NCI-H2107 treated with DMSO at 0.1 percent for 48 hours (cell line): ENCODE measurements around the gene SLC6A20.
A peak's percentile ranks its signal among the peaks of the same experiment; 100 is the strongest.

Source experiments
- DNase-seq: peaks from one replicate; lab custom pipeline; 2025; ENCODE audit not compliant: unreplicated experiment; lab: John Stamatoyannopoulos, UW

Gene SLC6A20, protein sequence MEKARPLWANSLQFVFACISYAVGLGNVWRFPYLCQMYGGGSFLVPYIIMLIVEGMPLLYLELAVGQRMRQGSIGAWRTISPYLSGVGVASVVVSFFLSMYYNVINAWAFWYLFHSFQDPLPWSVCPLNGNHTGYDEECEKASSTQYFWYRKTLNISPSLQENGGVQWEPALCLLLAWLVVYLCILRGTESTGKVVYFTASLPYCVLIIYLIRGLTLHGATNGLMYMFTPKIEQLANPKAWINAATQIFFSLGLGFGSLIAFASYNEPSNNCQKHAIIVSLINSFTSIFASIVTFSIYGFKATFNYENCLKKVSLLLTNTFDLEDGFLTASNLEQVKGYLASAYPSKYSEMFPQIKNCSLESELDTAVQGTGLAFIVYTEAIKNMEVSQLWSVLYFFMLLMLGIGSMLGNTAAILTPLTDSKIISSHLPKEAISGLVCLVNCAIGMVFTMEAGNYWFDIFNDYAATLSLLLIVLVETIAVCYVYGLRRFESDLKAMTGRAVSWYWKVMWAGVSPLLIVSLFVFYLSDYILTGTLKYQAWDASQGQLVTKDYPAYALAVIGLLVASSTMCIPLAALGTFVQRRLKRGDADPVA

DNA sequence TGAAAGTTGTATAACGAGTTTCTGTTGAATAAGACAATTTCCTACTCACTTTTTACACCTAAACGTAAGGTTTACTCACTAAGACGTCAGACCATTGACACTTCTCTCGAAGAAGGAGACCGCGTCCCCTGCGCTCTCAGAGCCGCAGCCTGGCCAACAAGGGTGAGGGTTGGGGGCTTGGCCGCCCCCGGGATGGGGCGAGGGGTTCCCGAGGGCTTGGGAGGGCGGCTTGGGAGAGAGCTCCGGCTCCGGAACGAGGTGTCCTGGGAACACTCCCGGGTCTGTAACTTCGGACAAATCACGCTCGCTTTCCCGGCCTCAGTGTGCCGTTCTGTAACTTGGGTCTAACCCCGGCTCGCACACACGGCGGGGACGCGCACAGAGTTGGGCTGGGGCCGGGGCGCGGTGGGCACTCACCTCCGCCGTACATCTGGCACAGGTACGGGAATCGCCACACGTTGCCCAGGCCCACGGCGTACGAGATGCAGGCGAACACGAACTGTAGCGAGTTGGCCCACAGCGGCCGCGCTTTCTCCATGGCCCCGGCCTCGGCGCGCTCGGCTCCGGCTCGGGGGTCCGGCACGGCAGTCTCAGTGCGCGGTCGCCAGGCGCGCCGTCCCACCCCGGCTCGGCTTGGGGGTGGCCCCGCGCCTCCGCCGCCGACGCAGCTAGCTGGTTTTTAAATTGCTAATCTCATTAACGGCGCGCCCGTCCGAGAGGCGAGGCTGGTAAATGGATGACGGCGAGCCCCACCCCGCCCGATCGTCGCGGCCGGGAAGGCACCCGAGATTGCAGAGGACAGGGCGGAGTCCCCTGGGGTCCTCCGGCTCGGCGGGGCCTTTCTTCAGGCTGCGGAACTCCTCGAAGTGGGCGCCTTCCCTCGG lies at the start of gene SLC6A20:
TSS of gene SLC6A20 (minus strand) at position 655 of the 884 bp plus-strand sequence. CDS start at position 538, 117 bp downstream.
- no peak for DNase-seq

DNA sequence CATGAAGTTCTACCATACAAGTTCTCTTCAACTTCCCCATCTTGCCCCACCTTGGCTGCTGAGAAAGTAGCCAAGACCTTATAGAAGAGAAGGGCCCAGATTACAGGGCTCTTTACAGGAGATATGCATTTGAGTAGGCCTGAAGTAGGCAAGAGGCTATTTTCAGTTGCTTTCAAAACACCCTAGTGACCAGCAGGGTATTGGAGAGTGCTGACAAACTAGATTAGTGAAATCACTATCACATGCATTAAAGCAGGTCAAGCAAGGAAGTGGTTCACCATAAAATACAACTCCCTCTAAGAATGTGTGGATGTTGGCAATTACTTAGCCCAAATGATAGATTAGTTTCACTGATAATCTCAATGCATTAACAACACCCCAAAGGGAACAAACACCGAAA lies 48.3 kb upstream of the SLC6A20 start:
- no peak for DNase-seq

DNA sequence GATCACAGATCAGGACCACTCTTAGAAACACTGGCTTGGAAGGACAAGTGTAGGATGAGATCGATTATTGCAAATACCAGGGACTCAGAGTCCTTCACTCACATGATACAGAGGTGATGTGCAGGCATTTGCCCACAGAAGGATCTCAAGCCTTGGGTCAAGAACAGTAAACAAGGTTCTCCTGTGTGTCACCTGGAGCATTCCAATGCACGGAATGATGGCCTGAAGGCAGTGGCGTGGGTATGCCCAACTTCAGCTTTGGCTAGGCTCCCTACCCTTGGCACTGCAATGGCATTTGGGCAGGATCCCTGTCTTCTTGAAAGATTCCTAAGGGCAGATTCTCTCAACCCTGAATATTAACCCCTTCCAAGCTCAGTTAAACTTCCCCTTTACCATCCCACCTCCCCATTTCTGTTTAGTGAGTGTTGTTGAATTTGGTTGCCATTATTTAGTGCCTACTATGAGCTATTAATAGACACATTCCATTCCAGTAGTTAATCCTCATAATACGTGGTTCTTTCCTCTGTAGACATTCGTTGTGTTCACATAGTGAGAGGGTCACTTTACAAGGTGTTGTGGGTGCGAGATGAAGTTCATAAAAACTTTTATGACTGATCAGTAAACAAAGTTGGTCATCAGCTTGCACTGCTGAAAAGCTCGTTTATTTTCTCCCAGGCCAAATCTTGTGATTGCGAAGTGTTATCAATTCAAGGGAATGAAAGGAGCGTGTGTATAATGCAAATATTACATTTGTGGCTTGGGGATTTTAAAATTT lies 46.7 kb upstream of the SLC6A20 start:
- no peak for DNase-seq

DNA sequence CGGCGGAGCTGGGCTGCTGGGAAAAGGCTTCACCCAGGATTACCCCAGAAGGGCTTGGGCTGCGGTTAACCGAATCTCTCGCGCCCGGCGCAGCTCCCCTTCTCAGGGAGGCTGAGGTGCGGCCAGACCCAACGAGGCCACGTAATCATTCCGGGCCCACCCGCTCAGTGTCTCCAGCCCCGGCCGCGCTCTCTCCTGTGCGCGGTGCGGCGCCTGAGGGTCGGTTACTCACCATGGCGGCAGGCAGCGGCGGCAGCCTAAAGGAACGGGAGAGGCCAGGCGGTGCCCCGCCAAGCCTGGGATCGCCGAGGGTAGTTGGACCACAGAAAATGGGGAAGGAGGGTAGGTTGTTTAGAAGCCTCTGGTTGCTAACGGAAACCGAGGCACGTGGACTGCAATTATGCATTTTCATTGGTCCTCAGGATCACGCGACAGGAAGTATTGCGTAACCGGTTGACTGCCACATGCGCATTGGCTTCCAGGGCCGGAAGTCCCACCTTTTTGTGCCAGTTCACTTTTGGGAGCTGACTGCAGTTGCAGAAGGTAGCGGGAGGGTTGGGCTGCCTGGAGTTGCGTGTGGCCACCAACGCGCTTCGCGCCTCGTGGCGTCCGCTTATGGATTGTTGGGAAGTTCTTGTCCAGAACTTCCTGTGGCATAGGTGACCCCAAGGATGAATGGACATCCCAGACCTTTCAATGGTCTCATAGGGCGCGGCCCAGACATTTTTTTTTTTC lies 45.6 kb upstream of the SLC6A20 start, which contains the start of gene LZTFL1:
TSS of gene LZTFL1 (minus strand) at position 363 of the 735 bp plus-strand sequence. CDS start at position 235, 128 bp downstream.
- DNase-seq: peak; percentile 76

DNA sequence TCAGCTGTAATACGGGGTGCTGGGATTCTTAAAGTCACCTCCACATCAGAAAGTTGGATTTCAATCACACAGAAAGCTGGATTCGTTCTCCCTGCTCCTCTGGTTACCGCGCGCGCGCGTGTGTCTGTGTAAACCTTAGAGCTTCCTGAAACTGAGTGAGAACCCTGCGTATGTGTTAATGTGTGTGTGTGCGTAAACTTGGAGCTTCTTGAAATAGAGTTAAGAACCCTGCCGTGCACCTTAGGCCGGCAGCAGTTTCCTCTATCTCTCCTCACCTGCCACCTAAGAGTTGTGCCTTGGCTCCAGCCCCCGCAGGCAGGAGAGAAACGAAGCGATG lies 45.1 kb upstream of the SLC6A20 start:
- no peak for DNase-seq

DNA sequence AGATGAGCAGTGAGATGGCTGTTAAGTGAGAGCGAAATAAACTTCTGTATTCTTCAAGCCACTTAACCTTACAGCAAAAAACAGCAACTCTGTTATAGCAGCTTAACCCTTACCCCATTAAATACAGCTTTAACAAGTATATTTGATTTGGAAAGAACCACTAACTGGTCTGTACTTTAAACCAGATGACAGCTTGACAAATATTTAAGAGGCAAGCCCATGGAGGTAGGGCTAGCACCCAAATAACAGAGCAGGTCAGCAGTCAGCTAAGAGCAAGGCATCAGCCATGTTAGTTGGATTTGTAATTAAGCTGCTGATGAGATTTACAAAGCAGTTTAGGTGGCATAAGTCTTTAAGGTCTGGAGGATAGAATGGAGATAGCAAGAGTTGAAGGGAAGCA lies 42.1 kb upstream of the SLC6A20 start:
- DNase-seq: no peak

DNA sequence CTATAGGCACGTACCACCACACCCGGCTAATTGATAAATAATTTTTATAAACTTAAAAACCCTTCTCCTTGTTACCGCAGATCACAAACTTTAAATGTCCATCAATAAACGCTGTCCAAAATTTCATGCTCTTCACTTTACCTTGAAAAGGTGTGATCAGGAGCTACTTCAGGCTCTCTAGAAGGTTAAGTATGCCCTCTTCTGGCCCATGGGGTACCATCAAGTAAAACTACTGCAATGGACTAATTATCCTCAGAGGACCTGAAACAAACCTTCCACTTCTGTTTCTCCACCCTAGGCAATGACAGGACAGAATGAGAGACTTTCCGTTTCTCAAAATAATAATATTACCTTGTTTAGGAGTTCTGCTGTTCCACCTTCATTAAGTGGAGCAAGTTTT lies 36.4 kb upstream of the SLC6A20 start:
- peak; percentile 1 for DNase-seq

DNA sequence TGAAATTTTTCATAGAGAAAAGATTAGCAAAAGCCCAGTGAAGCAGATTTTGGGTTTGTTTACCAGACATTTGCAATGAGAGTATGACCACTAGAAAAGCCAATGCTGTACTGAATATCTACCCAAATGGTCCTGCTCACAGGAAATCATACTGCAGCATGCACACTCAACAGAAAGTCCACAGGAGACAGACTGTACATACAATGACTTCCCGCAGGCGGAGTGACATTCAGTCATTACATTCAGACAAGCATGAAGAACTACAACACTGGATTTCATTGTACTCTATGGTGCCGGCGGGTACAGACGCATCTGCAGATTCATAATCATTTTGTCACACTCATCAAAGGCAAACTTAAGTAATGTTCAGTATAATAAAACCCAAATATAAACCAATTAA lies 33.8 kb upstream of the SLC6A20 start:
- no peak for DNase-seq

DNA sequence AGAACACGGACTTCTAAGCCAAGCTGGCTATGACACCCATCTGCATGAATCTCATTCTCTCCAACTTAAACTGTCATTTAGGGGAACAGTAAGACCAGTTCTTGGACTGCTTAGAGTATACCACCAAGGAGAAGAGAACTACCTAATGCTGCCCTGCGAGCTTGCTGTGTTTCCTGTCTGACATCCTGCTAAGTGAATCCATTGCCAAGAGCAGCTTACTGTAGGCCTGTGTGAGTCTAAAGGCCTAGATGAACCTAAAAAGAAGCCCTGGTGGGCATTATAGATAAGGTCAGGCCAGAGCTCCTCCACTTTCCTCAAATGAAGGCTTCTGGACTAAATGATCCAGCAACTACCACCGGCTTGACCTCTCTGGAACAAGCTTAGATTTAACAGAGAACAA lies 30.6 kb upstream of the SLC6A20 start:
- DNase-seq: no peak

DNA sequence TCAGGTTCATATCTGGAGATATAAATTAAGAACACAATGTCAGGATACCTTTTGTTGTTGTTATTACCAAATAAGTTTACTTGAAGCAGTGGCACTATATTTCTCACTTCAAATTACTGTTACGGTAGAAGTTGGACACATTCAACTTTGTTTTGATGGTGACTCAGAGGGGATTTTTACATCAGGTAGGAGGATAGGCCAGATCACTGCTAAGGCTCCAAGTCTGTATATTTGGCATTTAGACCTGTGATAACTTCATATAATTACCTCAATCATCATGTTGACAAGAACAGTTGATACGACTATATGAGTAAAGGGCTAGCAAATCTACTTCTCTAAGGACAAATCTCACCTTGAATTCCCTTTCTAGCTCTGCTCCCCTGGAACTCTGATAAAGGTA lies 30.0 kb upstream of the SLC6A20 start:
- no peak for DNase-seq

DNA sequence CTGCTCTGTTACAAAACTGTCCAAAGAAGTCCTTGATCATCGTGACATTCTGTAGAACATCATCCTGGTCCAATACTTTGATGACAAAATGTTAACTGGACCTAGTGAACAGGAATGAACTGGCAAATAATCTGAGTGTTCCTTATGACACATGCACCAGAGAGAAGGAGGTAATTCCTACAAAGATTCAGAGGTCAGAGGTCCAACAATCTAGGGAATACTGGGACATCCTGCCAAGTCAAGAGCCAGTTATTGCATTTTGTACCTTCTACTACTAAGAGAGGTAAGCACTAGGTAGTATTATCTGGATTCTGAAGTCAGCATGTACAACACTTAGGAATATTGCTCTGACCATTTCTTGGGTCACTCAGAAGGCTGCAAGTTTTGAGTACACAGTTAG lies 24.8 kb upstream of the SLC6A20 start:
- no peak for DNase-seq

DNA sequence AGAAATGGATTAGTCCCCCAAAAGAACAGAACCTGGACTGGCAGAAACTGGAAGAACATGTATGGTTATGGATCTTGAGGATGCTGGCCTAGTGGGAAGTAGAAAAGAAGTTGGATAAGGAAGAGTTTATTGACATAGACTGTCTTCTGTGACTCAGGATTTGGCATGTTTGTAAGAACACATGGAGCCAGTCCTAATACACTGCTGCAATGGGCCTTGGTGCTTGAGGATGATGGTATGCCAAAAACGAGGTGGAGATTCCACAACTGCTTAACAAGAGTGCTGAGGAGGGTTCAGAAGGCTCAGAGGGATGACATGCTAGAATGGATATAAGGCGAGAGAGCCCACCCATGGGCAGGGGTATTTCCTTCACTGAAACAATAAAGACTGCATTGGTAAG lies 23.2 kb upstream of the SLC6A20 start:
- DNase-seq: no peak

DNA sequence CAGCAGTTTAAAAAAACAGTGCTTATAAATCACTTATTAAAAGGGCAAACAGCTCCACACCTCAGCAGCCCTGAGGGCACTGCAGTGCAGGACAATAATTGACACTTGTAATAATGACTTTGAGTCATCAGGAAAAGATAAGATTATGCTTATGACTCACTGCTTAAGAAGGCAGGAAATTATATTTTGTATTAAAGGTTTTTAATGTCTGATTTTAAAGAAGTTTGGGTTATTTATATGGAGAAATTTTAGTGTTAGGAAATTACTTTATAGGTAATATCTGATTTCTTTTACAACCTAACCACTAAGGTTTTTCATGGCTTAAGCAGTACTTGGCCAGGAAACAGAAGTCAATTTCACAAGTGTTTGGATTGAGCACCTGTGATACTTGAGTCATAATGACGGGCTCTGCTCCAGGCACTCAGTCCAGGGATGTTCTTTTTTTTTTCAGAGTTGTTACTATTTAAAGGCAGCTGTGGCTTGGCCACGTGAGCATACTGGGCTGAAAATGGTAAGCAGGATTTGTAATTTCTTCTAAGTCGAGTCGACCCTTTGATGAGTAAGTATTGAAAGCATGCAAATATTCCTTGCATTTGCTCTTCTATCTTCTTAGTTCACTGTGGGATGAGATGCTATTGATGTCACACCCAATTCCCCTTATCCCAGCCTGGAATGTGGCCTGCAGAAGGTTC lies 21.6 kb upstream of the SLC6A20 start:
- peak; percentile 67 for DNase-seq

DNA sequence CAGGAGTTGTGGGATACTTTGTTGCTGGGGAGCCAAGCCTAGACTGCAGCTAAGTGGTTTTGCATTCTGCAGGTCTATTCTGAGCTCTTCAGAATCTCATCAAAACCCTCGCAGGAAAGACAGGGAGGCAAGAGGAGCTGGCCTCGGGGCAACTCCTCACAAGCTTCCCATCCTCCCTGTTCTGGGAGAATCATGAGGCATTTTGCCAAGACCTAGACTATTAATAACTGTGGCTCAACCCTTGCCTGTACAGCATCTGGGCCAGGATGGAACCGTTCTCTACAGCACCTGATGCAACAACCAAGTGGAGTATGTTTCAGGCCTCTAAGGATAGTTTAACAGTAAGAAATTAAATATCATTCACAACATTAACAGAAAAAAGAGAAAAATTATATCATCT lies 20.2 kb upstream of the SLC6A20 start:
- no peak for DNase-seq

DNA sequence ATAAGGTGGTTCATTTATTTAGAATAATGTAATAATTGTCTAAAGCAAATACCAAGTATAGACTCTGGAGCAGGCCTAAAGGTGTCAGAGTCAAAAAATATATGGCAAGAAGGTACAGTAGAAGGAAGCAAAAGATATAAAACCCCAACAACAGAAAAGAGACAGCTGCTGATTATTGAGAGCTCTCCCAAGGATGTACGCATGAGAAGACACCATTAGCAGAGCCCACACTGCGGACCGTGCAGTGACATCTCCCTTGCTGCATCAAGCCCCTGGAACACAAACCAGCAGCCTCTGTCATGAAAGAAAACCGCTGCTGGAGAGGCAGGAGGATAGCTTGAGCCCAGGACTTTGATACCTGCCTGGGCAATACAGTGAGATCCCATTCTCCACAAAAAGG lies 18.0 kb upstream of the SLC6A20 start:
- DNase-seq: no peak

DNA sequence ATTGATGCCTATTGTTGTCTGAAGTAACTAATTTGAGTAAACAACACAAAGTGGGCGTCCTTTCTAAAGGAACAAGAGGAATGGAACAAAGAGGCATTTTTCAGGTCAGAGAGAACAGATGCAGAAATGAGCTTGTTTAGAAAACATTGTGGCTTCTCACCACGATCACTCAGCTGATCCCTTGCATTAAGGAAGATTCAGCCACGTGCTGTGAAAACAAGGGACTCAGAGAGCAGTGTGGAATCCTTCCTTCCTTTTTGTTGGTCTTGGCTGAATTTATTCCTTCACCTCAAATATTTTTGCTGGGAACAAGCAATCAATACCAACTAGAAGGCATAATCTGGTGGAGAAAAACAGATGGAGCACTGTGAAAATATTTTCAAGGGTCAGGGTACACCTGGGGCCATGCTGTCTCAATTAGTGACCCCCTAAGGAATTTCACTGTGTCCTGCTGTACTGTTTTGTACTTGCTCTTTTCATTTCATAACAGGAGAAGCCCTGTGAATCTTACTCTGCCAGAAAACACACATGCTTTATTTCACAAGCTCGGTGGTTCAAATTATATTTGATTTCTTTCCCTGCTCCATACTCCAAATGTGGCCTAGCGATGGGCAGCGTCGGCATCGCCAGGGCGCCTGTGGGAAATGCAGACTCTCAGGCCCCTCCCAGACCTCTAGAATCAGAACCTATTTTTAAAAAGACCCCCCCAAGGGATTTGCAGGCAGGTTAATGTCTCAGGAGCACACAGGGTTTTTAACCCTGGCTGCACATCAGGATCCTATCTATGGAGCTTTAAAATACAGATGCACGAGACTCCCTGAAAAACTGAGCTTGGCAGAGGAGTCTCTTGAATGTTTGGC lies 11.6 kb upstream of the SLC6A20 start:
- peak; percentile 88 for DNase-seq

DNA sequence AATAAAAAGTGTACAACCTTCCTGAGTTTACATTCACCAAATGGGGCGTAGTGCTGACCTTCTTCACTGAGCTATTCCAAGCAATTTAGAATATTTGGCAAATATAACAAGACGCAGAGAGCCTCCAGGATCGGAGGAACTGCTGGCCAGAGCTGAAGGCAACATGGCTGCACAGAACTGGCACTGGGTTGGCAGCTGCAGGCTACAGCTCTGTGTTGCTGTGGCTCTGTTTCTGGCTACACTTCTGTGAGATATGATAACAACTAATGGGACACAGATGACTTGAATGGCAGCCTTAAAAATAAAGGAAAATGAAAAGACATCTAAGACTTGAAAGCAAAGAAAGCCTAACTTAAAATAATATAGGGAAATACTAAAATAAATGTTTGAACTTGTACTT lies 10.8 kb upstream of the SLC6A20 start:
- peak; percentile 69 for DNase-seq

DNA sequence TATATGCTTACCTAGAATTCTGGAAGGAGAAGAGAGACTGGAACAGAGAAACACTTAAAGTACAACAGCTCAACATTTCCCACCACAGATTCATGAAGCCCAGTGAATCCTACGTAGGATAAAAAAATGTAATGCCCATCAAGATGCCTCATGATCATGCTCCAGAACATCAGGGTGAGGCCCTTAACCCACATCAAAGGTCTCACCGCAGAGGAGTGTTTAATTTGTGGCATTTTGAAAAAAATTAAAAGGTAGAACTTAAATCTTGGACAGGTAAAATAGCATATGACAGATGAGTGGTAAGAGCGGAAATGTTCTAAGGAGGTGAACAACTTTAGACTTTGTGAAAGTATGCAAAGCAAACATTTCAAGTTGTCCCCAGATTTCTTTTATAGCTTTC lies 9.7 kb upstream of the SLC6A20 start:
- DNase-seq: no peak
